ENCODE measurements around the gene PSMA1.

GRCh38 chr11:14502039-14502438 is 18.1 kb downstream of the PSMA1 start:
- TF ChIP-seq CTCF (conservative IDR thresholded peaks at IDR 0.05 in 1 of 2, IDR thresholded peaks at IDR 0.05 in 1 of 2; ENCODE audit: extremely low read depth in 1 of 2, insufficient read depth in 1 of 2, low read depth in 1 of 2, low read length in 2 of 2), result no peak
- TF ChIP-seq EZH2 (IDR thresholded peaks at IDR 0.05; ENCODE audit: borderline replicate concordance, low read length), result no peak
